GM08714 (cell line): ENCODE data around the gene DAAM1.

ENCODE experiments used
- H3K4me3 ChIP-seq: fragments of 200-500 bp; sonication (Bioruptor generic); 2 replicates; pipeline ENCODE4 v1.5.1; 2014; ENCODE audit warnings: mild to moderate bottlenecking, low read length, inconsistent platforms
- ZNF274 ChIP-seq: IDR thresholded peaks from 2 replicates; pipeline ENCODE4 v1.6.1; 2012; ENCODE audit warnings: mild to moderate bottlenecking, low read depth, low read length

Gene DAAM1

DNA sequence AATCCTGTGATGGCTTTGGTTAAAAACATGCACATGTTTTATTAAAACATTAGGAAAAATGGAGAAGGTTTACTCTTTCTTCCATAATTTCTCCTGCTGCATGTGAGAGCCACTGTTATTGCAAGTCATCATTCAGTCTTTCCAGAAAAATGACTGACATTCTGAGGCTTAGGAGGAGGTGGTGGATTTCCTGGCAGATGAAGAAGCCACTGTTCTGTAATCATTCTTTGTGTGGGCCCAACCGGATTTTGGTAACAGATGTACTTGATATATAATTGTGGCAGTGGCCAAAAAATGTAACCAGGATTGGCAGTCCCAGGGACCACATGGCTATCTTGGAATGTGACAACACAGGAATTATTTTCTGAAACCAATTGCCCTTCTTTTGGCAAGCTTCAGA, 120.2 kb downstream of the DAAM1 start:
- no peak for TF ChIP-seq ZNF274
- H3K4me3 ChIP-seq: no peak overlapping the region

DNA sequence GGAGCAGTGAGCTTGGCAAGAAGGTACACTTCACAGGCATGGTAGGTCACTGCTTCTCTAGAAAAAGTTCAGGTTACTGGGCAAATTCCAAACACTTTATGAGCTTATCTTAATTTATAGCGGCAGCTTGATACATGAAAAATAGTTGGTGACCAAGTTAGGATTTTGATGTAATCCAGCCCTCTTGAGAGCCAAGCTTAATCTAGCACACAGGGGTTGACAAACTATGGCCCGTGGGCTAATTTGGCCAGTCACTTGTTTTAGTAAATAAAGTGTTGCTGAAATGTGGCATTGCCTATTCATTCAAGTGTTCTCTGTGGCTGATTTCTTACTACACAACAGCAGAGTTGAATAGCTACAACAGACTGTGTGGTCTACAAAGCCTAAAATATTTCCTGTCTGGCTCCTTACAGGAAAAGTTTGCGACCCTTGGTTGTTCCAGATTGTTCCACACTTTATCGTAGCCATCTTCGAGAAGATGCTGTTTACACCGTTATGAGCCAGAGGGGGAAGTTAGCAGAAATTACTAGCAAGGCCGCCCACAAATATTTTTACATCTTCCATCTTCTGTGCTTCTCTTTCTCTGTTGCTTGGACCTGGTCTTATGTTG, 120.9 kb downstream of the DAAM1 start:
- H3K4me3 ChIP-seq: no peak overlapping the region
- no peak for TF ChIP-seq ZNF274

DNA sequence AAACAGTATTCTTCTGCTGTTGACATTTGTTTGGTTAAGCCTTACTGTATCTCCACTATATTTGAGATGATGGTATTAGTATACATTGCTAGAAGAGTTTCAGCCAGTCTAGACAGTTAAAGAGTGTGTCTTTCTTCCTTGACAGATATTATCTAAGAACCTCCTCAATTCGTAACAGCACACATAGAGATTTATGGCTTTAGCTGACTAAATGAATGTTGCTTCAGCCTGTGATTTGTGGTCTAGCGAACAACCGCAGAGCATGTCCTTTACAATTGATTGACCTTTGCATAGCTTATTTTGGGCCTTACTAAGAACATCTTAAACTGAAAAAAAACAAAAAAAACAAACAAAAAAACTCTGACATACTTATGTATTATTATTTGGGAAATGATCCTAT, 122.2 kb downstream of the DAAM1 start:
- no peak overlapping the region for H3K4me3 ChIP-seq
- no peak for TF ChIP-seq ZNF274

DNA sequence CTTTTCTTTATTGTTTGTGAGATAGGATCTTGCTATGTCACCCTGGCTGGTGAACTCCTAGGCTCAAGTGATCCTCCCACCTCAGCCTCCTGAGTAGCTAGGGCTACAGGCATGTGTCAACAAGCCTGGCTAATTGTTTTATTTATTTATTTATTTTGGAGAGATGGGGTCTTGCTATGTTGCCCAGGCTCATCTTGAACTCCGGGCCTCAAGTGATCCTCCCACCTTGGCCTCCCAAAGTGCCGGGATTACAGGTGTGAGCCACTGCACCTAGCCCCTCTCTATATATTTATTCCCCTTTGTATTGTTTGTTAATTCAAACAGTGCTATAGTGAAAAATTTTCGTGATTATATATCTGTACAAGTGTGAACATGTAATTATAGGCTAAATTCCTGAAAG, 123.3 kb downstream of the DAAM1 start:
- H3K4me3 ChIP-seq: no peak overlapping the region
- TF ChIP-seq ZNF274: no peak

DNA sequence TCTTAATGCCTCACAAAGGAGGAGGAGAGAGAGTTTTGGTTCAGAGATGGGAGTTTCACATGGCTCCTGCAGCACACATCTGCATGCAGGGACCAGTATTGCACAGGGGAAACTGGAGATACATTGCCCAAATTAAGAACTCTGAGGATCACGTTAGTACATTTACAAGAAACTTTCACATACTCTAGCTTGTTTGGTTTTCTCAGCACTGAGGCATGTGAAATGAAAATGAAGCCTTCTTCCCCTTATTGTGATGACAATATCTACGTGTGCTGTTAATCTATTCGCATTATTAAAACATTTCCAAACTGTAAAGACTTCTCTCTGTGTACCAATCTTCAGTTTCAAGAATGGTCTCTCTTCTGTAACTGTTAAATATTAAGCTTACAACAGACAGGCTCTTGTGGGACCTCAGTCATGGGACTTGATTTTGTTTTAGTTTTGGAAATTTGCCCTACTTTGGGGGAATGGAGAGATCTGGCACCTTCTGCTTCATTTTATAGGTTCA, 124.7 kb downstream of the DAAM1 start:
- H3K4me3 ChIP-seq: peak overlapping the region; percentile 31; the same call in 1 of the 2 replicates
- TF ChIP-seq ZNF274: no peak

DNA sequence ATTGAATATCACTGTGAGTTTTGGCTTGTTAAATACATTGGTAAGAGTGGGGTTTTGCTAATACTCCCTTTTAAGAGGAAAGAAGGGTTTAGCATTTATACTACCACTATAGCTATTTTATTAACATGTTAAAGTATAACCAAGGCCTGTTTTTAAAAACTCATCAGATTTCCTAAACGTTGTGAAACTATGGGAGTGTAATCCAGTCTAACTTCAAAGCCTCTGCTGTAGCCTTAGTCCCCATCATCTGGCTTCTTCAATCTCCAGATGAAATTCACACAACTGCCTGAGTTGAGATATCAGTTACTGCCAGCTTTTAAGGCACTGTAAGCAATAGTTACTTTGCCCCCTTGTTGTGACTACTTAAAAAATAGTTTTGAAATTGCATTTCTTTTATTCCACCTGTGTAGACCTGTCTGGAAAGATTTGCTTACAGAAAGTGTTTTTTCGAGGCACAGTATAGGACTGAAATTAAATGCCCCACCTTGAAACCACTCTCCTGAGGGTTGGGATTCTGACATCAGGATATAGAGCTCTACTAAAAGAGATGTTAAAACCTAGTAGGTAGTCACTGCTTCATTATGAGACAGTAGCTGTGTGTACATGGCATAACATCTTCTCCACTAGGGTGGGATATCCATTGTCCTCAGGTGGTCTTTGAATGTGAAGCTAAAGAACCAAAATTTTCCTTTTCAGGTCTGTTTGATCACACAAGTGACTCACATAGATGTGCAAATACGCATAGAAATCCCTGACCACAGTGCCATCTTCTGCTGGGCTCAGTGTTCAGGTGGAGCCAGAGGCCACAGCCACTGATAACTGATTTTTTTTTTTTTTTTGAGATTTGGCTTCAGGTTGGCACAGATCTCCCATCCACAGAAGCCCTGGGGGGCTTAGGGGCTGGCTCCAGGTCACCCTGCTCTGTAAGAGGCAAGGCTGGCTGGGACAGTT, 125.5 kb downstream of the DAAM1 start:
- no peak overlapping the region for H3K4me3 ChIP-seq
- TF ChIP-seq ZNF274: no peak

DNA sequence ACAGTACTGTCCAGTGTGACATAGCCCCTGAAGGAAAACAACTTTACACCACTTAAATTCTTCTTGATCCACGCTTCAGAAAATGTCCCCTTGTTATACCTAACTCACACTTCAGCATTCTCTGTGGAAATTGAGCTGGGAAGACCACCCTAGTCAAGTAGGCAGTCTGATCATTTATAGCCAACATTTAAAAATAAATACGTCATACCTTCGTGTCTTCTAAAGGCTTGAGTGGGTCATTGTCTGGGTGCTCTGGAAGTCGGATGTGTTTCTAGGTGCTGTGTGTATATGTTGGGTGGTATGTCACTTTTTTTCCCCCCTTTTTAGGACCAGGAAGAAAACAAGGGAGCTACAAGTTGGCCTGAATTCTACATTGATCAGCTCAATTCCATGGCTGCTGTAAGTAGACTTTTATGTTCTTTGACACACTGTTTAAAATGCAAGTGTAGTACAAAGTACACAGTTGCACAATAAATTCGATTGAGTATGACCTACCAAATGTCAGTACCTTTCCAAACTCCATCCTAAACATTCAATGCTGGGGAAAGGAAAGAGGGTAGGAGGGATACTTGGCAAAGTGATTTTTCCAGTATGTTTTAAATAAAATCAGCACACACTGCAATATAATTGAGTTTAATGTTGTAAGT, 126.6 kb downstream of the DAAM1 start:
- H3K4me3 ChIP-seq: no peak overlapping the region
- no peak for TF ChIP-seq ZNF274

DNA sequence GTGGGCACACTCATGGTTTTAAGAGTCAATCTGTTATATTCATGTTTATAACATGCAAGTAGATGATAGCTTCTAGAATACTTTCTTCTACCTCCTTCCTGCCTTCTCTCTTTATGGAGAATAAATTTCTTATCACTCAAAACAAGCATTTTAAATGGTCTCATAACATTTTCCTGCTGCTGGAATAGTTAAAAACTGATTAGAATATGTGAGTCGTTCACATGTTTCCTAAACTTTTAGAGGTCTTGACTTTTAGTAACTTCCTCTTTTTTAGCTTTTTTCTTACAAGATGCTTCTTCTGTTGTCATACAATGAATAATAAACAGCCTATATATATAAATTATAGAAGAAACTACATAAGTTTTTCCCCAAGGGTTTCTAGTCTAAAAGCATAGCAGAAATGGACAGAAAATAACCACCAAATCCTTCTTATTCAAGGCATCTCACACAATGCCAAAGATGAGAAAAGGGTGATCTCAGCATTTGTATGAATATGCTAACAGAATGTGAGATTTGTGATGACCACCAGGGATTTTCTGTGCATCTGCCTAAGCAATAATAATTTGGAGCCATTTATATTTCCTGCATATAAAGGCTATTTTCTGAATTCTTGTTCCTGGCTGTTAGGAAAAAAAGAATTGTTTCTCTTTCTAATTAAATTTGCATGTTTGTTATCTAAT, 127.8 kb downstream of the DAAM1 start:
- no peak overlapping the region for H3K4me3 ChIP-seq
- TF ChIP-seq ZNF274: no peak

DNA sequence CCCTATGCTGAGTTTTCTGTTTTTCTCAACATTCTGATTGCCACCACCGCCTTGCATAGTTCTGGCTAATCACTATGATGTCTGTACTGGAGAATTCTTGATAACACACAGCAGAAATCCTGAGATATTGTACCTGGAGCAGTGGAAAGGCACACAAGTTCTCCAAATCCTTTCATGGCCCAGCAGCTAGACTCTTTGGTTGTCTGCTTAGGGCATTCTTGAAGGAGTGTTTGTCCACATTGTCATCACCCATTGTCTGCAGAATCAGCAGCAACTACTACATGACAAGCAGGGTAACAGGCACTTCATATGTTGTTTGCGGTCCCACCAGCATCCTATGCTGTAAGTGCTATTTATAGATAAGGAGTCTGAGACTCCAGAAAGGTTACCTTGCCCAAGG, 128.9 kb downstream of the DAAM1 start:
- TF ChIP-seq ZNF274: no peak
- no peak overlapping the region for H3K4me3 ChIP-seq

DNA sequence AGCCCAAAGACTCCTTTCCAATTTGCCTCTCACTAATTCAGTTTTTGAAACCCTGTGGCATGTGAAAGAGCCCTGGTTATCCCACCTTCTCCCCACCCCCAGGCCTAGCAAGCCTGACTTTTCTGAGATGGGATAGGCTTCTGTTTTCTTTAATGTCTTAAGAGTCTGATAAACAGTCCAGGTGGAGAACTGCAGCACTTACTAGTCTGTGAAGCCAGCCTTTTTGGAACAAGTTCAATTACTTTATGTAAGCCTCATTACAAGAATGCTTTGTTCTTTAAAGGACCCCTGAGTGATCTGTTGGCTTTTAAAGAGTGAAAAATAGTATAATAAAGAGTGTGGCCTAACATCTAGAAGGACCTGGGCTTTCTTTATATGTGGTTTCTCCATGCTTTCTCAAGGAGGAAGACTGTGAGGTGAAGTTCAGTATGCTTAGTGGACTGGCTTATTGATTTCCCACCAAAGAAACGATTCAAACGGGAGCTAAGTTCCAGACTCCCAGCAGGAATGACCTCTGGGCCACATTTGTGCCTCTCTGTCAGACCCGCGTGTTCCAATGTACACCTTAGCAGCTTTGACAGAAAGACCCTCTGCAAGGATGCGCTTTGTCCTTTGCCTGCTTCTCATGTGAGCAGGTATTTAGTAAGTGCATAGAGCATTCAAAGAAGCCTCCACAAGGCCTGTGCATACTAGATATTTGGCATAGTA, 129.5 kb downstream of the DAAM1 start:
- no peak for TF ChIP-seq ZNF274
- no peak overlapping the region for H3K4me3 ChIP-seq

DNA sequence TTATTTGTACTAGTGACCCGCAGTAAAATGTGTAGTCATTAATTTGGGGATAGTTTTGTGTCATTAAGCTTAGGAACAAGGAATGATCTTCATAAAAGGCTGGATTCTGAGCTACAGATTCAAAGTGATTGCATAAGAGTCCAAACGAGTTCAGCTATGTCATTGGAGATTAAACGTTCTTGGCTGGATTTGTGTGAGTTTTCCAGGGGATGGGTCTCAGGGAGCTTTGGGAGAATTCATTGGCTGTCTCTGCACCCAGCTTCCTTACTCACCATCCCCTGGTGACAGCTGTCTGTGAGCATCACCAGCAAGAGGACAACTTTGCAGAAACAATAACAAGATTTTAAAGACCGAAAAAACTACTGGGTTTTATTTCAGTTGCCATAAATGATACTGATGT, 130.4 kb downstream of the DAAM1 start:
- H3K4me3 ChIP-seq: no peak overlapping the region
- TF ChIP-seq ZNF274: no peak

DNA sequence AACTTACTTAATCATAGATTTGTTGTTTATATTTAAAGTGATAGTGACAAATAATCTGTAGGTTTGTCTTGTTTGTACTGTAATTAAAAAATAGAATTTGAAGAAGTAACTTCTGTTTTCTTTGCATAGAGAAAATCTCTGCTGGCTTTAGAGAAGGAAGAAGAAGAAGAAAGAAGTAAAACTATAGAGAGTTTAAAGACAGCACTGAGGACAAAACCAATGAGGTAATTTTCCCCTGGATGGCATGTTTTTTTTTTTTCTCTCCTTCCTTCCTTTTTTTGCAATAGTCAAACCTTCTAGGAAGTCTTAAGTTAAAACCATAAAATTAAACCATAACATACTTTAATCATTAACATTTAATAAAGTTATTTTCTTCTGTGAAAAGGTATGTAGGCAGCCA, 131.9 kb downstream of the DAAM1 start:
- TF ChIP-seq ZNF274: no peak
- no peak overlapping the region for H3K4me3 ChIP-seq

DNA sequence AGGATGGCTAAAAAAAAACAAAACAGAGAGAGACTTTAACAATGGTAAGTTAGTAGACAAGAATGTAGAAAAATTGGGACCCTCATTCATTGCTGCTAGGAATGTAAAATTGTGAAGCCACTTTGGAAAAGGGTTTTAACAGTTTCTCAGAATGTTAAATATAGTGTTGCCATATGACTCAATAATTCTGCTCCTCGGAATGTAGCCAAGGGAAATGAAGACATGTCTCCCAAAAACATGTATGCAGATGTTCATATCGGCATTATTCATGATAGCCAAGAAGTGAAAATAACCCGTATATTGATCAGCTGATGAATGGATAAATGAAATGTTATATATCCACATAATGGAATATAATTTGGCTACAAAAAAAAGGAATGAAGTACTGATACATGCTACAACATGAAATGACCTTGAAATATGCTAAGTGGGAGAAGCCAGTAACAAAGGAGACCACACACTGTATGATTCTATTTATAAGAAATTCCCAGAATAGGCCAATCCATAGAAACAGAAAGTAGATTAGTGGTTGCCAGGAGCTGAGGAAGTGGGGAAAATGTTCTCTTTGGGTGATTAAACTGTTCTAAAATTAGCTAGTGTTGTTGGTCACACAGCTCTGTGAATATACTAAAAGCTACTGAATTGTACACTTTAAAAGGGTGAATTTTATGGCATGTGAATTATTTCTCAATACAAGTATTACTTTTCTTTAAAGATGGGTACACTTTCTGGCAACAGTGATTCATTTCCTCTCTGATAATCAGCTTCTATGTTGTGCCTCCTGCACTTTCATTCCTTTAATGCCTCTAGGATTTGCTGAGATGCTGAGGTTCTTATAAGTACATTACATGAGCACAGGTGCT, 132.5 kb downstream of the DAAM1 start:
- no peak for TF ChIP-seq ZNF274
- no peak overlapping the region for H3K4me3 ChIP-seq
